HL-60 (cell line): ENCODE data around the gene DNAH5.

Source experiments
- DNase-seq, 2 experiments: peaks; one replicate each; pipeline ENCODE4 v3.0.0-alpha.2; 2010 to 2020; ENCODE audit warnings: low read depth in 1 of 2, low spot score in 1 of 2
- H3K27ac ChIP-seq: fragments of 250-450 bp; sonication (Bioruptor Pico); replicated peaks from 2 replicates; pipeline ENCODE4 v1.5.1; 2020; ENCODE audit warnings: mild to moderate bottlenecking, moderate library complexity
- H3K27me3 ChIP-seq: fragments of 250-450 bp; sonication (Bioruptor Pico); 2 replicates; pipeline ENCODE4 v1.5.1; 2021; ENCODE audit warnings: mild to moderate bottlenecking, moderate library complexity; ENCODE audit not compliant: insufficient read depth, poor library complexity, severe bottlenecking
- H3K4me3 ChIP-seq: replicated peaks from 2 replicates; pipeline ENCODE4 v1.5.1; 2011; ENCODE audit warnings: mild to moderate bottlenecking, control low read depth, low read length; ENCODE audit not compliant: insufficient read depth
- CTCF ChIP-seq: IDR thresholded peaks from one replicate; pipeline ENCODE4 v1.5.1; 2011; ENCODE audit warnings: low read length, control low read depth, inconsistent platforms; ENCODE audit not compliant: insufficient read depth
- GABPA ChIP-seq: IDR thresholded peaks from 2 replicates; pipeline ENCODE4 v1.6.1; 2012; ENCODE audit warnings: low read depth
- POLR2AphosphoS5 ChIP-seq: IDR thresholded peaks from 2 replicates; pipeline ENCODE4 v1.6.1; 2012; ENCODE audit warnings: low read depth
- REST ChIP-seq: IDR thresholded peaks from 2 replicates; pipeline ENCODE4 v1.6.1; 2012; ENCODE audit warnings: low read depth; ENCODE audit not compliant: insufficient replicate concordance
- SPI1 ChIP-seq: IDR thresholded peaks from 2 replicates; pipeline ENCODE4 v1.6.1; 2012; ENCODE audit warnings: low read depth, mild to moderate bottlenecking, borderline replicate concordance

DNAH5 gene

GRCh38 chr5:13943676-13944075 lies 812 bp downstream of the DNAH5 start:
- Histone ChIP-seq H3K27ac (no peak overlapping the region), H3K4me3 (no peak overlapping the region), H3K27me3 (no peaks in the 10 kb centered on the region)
- DNase-seq: no peak
- no peak for TF ChIP-seq SPI1
- TF ChIP-seq POLR2AphosphoS5: no peak
- no peak for TF ChIP-seq GABPA
- no peak for TF ChIP-seq REST
- no peak for TF ChIP-seq CTCF

GRCh38 chr5:13941468-13941867 lies 3.0 kb downstream of the DNAH5 start:
- no peak overlapping the region for H3K27ac ChIP-seq
- H3K4me3 ChIP-seq: no peak overlapping the region
- no peaks in the 10 kb centered on the region for H3K27me3 ChIP-seq
- no peak for TF ChIP-seq CTCF
- TF ChIP-seq POLR2AphosphoS5: no peak
- TF ChIP-seq SPI1: no peak
- TF ChIP-seq REST: no peak
- no peak for TF ChIP-seq GABPA
- no peak for DNase-seq

- H3K27me3 ChIP-seq: no peaks in the 10 kb centered on the region
- TF ChIP-seq GABPA: no peak
- TF ChIP-seq REST: no peak
- TF ChIP-seq SPI1: no peak
- TF ChIP-seq CTCF: no peak
- no peak for TF ChIP-seq POLR2AphosphoS5
- H3K4me3 ChIP-seq: no peak overlapping the region
- H3K27ac ChIP-seq: no peak overlapping the region
- DNase-seq: no peak
Measured at GRCh38 chr5:13939638-13940037, 4.8 kb downstream of the DNAH5 start.
